GM11168 (cell line): ENCODE results near the gene C5orf47.

Experiments
- in situ Hi-C: fragments of 300-500 bp; cut with MboI; formaldehyde crosslinking; loops from one replicate; pipeline ENCODE4 v1.12.0; 2022; ENCODE audit warnings: low sequenced_read_pairs; ENCODE audit not compliant: unreplicated experiment

Gene C5orf47

GRCh38 chr5:173988554-173989431 is at the start of gene C5orf47:
Gene C5orf47, plus strand, starts transcription at chr5:173989170. Its CDS starts 94 bp downstream, at chr5:173989264.
- in situ Hi-C loops = no loop called here

GRCh38 chr5:173940269-173940668 is 48.7 kb upstream of the C5orf47 start:
- in situ Hi-C loops = no loop called here

- in situ Hi-C loops = no loop called here
These were observed 47.9 kb upstream of the C5orf47 start for GRCh38 chr5:173941102-173941501.

GRCh38 chr5:173941758-173942401 is 47.1 kb upstream of the C5orf47 start:
- in situ Hi-C loops = no loop called here

GRCh38 chr5:173944511-173944910 is 44.5 kb upstream of the C5orf47 start:
- in situ Hi-C loops = no loop called here

GRCh38 chr5:173945160-173945559 is 43.8 kb upstream of the C5orf47 start:
- in situ Hi-C loops = no loop called here

GRCh38 chr5:173946323-173946722 is 42.6 kb upstream of the C5orf47 start:
- in situ Hi-C loops = no loop called here

GRCh38 chr5:173950829-173951228 is 38.1 kb upstream of the C5orf47 start:
- in situ Hi-C loops = no loop called here

GRCh38 chr5:173953528-173954090 is 35.4 kb upstream of the C5orf47 start:
- in situ Hi-C loops = no loop called here

- in situ Hi-C loops = no loop called here
These were observed 34.1 kb upstream of the C5orf47 start for GRCh38 chr5:173954671-173955521.

GRCh38 chr5:173960986-173961385 is 28.0 kb upstream of the C5orf47 start:
- in situ Hi-C loops = no loop called here

GRCh38 chr5:173961418-173961817 is 27.6 kb upstream of the C5orf47 start:
- in situ Hi-C loops = no loop called here

- in situ Hi-C loops = no loop called here
These were observed 26.5 kb upstream of the C5orf47 start for GRCh38 chr5:173962436-173962972.

- in situ Hi-C loops = no loop called here
These were observed 25.7 kb upstream of the C5orf47 start for GRCh38 chr5:173963182-173963838.

- in situ Hi-C loops = no loop called here
These were observed 25.0 kb upstream of the C5orf47 start for GRCh38 chr5:173963867-173964441.

GRCh38 chr5:173964506-173964905 is 24.5 kb upstream of the C5orf47 start:
- in situ Hi-C loops = no loop called here

- in situ Hi-C loops = loop anchor here (5.0 kb wide), 1 partner anchor 350 kb away; the partner anchor contains the start of gene BOD1
These were observed 21.7 kb upstream of the C5orf47 start for GRCh38 chr5:173967241-173967640.

GRCh38 chr5:173968154-173968797 is 20.7 kb upstream of the C5orf47 start:
- in situ Hi-C loops = loop anchor here (5.0 kb wide), 1 partner anchor 351 kb away; the partner anchor contains the start of gene BOD1
